Tibial nerve (tissue), 4 donors: ENCODE measurements around the gene ZDHHC9.

Source experiments
- EP300 ChIP-seq, 2 donors: sonication (generic); formaldehyde crosslinking; IDR thresholded peaks; one replicate each; pipeline ENCODE4 v1.6.1; 2017; ENCODE audit warnings: antibody characterized with exemption in 2 of 2, mild to moderate bottlenecking in 1 of 2
- POLR2A ChIP-seq, 2 donors: fragments of 450-650 bp; IDR thresholded peaks; one replicate each; pipeline ENCODE4 v1.6.1; 2017; ENCODE audit warnings: antibody characterized with exemption in 2 of 2, mild to moderate bottlenecking in 2 of 2, moderate library complexity in 2 of 2
- TF ChIP-seq, protein P1 (sequence below), 5 experiments: fragments of 200-600 bp in 3 of 5; fragments of 450-650 bp in 2 of 5; sonication (generic) in 3 of 5; IDR thresholded peaks; one replicate each; pipeline ENCODE4 v1.5.1; 2016 to 2019; ENCODE audit warnings: antibody characterized with exemption in 5 of 5, mild to moderate bottlenecking in 3 of 5, moderate library complexity in 2 of 5

DNA sequence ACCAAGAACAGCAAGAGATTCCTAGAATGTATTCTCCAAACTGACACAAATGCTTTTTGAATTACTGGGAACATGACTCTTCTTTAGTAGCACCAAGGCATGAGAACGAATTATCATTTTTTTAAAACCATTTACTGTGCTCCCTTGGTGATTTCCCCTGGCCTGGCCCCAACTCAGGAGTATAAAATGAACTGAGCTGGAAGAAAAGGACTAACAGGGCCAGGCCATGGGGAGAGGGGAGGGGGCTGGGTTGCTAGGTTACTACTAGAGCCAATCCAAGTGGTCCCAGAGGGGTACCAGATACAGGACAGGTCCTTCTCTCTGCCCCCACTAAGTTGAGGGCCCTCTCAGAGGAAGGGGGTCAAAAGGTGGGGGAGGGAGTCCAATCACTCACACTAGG lies 40.8 kb downstream of the ZDHHC9 start:
- TF ChIP-seq, protein P1, sequence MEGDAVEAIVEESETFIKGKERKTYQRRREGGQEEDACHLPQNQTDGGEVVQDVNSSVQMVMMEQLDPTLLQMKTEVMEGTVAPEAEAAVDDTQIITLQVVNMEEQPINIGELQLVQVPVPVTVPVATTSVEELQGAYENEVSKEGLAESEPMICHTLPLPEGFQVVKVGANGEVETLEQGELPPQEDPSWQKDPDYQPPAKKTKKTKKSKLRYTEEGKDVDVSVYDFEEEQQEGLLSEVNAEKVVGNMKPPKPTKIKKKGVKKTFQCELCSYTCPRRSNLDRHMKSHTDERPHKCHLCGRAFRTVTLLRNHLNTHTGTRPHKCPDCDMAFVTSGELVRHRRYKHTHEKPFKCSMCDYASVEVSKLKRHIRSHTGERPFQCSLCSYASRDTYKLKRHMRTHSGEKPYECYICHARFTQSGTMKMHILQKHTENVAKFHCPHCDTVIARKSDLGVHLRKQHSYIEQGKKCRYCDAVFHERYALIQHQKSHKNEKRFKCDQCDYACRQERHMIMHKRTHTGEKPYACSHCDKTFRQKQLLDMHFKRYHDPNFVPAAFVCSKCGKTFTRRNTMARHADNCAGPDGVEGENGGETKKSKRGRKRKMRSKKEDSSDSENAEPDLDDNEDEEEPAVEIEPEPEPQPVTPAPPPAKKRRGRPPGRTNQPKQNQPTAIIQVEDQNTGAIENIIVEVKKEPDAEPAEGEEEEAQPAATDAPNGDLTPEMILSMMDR (IDR thresholded peaks at IDR 0.05), result no peak
- TF ChIP-seq POLR2A (IDR thresholded peaks at IDR 0.05), result no peak
- TF ChIP-seq EP300 (IDR thresholded peaks at IDR 0.05), result no peak
